Activated CD4-positive, alpha-beta T cell treated with anti-CD3 and anti-CD28 coated beads for 24 hours (primary cell): ENCODE measurements around the gene CELSR3.

ENCODE experiments used
- DNase-seq, 2 donors: peaks; one replicate each; pipeline ENCODE4 v3.0.0-alpha.2; 2020; ENCODE audit warnings: low read depth in 2 of 2

CELSR3 gene

GRCh38 chr3:48661501-48662144 lies 1.1 kb downstream of the CELSR3 start:
- peak; percentile 59 to 66 for DNase-seq

- DNase-seq, result no peak
These were observed 1.8 kb downstream of the CELSR3 start for GRCh38 chr3:48660800-48661400.

GRCh38 chr3:48656841-48657281 lies 5.8 kb downstream of the CELSR3 start:
- DNase-seq, result no peak

- peak; percentile 71 to 79 for DNase-seq
These were observed 6.4 kb downstream of the CELSR3 start for GRCh38 chr3:48656061-48656840.

GRCh38 chr3:48655606-48656005 lies 7.1 kb downstream of the CELSR3 start:
- DNase-seq, result peak in 1 of 2 donors; percentile 33

- DNase-seq, result no peak
These were observed 7.6 kb downstream of the CELSR3 start for GRCh38 chr3:48655063-48655462.

- no peak for DNase-seq
These were observed 9.6 kb downstream of the CELSR3 start for GRCh38 chr3:48652923-48653715.

- no peak for DNase-seq
These were observed 10.9 kb downstream of the CELSR3 start for GRCh38 chr3:48651771-48652170.

- DNase-seq, result no peak
These were observed 12.0 kb downstream of the CELSR3 start for GRCh38 chr3:48650723-48651122.

- DNase-seq, result no peak
These were observed 14.4 kb downstream of the CELSR3 start for GRCh38 chr3:48648188-48648850.

GRCh38 chr3:48647714-48648113 lies 15.0 kb downstream of the CELSR3 start:
- no peak for DNase-seq

- DNase-seq, result no peak
These were observed 17.6 kb downstream of the CELSR3 start for GRCh38 chr3:48644898-48645760.

GRCh38 chr3:48642605-48643004 lies 20.1 kb downstream of the CELSR3 start:
- DNase-seq, result no peak

GRCh38 chr3:48641396-48641795 lies 21.3 kb downstream of the CELSR3 start:
- no peak for DNase-seq

- DNase-seq, result no peak
These were observed 22.6 kb downstream of the CELSR3 start for GRCh38 chr3:48639944-48640606.

GRCh38 chr3:48637305-48637704 lies 25.4 kb downstream of the CELSR3 start:
- DNase-seq, result no peak

- DNase-seq, result no peak
These were observed 26.5 kb downstream of the CELSR3 start for GRCh38 chr3:48636149-48636655.

GRCh38 chr3:48635222-48636021 lies 27.3 kb downstream of the CELSR3 start, which contains the start of gene SLC26A6:
Gene SLC26A6, minus strand, starts transcription at chr3:48635461. Its CDS starts 68 bp downstream, at chr3:48635393.
- DNase-seq, result peak; percentile 92 to 95
